Measurements from ENCODE around the gene TMEM150B. TPM values are rescaled to one million over a fixed set of nuclear protein-coding genes. Genes with fewer than 3 reads are reported as not detected.

Gene TMEM150B
- total and polyA plus RNA-seq, 2 of the 13 experiments (the other 11 are each of a cell fraction or from before 2014, with no cell fraction given), result 1.3 to 1.8 TPM

DNA sequence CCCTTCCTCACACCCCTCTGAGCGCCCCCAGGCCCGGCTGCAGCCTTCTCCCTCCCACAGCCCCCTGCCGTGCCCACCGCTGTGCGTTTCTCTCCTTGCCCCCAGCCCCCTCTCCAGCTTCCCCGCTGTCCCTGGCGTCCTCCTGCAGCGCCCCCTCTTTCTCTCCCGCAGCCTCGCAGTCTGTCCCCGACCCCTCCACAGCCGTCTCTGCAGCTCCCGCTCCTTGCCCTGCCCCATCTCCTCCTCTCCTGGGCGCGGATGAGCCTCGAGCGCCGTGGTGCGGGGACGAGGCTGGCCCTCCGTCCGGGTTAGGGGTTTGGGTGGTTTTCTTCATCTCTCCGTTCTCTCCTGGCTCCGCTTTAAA is 15.6 kb upstream of the TMEM150B start (continued):
- TF ChIP-seq, protein P1, sequence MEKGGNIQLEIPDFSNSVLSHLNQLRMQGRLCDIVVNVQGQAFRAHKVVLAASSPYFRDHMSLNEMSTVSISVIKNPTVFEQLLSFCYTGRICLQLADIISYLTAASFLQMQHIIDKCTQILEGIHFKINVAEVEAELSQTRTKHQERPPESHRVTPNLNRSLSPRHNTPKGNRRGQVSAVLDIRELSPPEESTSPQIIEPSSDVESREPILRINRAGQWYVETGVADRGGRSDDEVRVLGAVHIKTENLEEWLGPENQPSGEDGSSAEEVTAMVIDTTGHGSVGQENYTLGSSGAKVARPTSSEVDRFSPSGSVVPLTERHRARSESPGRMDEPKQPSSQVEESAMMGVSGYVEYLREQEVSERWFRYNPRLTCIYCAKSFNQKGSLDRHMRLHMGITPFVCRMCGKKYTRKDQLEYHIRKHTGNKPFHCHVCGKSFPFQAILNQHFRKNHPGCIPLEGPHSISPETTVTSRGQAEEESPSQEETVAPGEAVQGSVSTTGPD (CRISPR knock-in tag; IDR thresholded peaks at IDR 0.05), result no peak
- TF ChIP-seq UBTF (CRISPR knock-in tag; IDR thresholded peaks at IDR 0.05) (0 out of 2 replicates have a peak, but pooled peaks have one; percentile 15), ZNF34 (CRISPR knock-in tag; IDR thresholded peaks at IDR 0.05; ENCODE audit: borderline replicate concordance) (0 out of 2 replicates have a peak, but pooled peaks have one; percentile 40), SP4 (CRISPR knock-in tag; IDR thresholded peaks at IDR 0.05) (no peak), ZNF589 (CRISPR knock-in tag; conservative IDR thresholded peaks at IDR 0.05) (0 out of 2 replicates have a peak, but pooled peaks have one; percentile 33), HMGA1 (CRISPR knock-in tag; conservative IDR thresholded peaks at IDR 0.05) (no peak), ZSCAN9 (CRISPR knock-in tag; IDR thresholded peaks at IDR 0.05; ENCODE audit: borderline replicate concordance) (no peak), ATM (IDR thresholded peaks at IDR 0.05; ENCODE audit: borderline replicate concordance) (no peak), MIXL1 (CRISPR knock-in tag; IDR thresholded peaks at IDR 0.05) (no peak), CBX5 (CRISPR knock-in tag; IDR thresholded peaks at IDR 0.05; ENCODE audit: borderline replicate concordance) (no peak), CEBPB (IDR thresholded peaks at IDR 0.05; ENCODE audit: borderline replicate concordance, low read depth, low read length) (no peak), ZNF235 (CRISPR knock-in tag; IDR thresholded peaks at IDR 0.05; ENCODE audit: borderline replicate concordance) (no peak)
- TF ChIP-seq, protein P2, sequence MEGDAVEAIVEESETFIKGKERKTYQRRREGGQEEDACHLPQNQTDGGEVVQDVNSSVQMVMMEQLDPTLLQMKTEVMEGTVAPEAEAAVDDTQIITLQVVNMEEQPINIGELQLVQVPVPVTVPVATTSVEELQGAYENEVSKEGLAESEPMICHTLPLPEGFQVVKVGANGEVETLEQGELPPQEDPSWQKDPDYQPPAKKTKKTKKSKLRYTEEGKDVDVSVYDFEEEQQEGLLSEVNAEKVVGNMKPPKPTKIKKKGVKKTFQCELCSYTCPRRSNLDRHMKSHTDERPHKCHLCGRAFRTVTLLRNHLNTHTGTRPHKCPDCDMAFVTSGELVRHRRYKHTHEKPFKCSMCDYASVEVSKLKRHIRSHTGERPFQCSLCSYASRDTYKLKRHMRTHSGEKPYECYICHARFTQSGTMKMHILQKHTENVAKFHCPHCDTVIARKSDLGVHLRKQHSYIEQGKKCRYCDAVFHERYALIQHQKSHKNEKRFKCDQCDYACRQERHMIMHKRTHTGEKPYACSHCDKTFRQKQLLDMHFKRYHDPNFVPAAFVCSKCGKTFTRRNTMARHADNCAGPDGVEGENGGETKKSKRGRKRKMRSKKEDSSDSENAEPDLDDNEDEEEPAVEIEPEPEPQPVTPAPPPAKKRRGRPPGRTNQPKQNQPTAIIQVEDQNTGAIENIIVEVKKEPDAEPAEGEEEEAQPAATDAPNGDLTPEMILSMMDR (CRISPR knock-in tag; IDR thresholded peaks at IDR 0.05), result peak; percentile 59
- TF ChIP-seq, protein P3, sequence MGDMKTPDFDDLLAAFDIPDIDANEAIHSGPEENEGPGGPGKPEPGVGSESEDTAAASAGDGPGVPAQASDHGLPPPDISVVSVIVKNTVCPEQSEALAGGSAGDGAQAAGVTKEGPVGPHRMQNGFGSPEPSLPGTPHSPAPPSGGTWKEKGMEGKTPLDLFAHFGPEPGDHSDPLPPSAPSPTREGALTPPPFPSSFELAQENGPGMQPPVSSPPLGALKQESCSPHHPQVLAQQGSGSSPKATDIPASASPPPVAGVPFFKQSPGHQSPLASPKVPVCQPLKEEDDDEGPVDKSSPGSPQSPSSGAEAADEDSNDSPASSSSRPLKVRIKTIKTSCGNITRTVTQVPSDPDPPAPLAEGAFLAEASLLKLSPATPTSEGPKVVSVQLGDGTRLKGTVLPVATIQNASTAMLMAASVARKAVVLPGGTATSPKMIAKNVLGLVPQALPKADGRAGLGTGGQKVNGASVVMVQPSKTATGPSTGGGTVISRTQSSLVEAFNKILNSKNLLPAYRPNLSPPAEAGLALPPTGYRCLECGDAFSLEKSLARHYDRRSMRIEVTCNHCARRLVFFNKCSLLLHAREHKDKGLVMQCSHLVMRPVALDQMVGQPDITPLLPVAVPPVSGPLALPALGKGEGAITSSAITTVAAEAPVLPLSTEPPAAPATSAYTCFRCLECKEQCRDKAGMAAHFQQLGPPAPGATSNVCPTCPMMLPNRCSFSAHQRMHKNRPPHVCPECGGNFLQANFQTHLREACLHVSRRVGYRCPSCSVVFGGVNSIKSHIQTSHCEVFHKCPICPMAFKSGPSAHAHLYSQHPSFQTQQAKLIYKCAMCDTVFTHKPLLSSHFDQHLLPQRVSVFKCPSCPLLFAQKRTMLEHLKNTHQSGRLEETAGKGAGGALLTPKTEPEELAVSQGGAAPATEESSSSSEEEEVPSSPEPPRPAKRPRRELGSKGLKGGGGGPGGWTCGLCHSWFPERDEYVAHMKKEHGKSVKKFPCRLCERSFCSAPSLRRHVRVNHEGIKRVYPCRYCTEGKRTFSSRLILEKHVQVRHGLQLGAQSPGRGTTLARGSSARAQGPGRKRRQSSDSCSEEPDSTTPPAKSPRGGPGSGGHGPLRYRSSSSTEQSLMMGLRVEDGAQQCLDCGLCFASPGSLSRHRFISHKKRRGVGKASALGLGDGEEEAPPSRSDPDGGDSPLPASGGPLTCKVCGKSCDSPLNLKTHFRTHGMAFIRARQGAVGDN (CRISPR knock-in tag; IDR thresholded peaks at IDR 0.05), result peak; percentile 39
- TF ChIP-seq, protein P4, sequence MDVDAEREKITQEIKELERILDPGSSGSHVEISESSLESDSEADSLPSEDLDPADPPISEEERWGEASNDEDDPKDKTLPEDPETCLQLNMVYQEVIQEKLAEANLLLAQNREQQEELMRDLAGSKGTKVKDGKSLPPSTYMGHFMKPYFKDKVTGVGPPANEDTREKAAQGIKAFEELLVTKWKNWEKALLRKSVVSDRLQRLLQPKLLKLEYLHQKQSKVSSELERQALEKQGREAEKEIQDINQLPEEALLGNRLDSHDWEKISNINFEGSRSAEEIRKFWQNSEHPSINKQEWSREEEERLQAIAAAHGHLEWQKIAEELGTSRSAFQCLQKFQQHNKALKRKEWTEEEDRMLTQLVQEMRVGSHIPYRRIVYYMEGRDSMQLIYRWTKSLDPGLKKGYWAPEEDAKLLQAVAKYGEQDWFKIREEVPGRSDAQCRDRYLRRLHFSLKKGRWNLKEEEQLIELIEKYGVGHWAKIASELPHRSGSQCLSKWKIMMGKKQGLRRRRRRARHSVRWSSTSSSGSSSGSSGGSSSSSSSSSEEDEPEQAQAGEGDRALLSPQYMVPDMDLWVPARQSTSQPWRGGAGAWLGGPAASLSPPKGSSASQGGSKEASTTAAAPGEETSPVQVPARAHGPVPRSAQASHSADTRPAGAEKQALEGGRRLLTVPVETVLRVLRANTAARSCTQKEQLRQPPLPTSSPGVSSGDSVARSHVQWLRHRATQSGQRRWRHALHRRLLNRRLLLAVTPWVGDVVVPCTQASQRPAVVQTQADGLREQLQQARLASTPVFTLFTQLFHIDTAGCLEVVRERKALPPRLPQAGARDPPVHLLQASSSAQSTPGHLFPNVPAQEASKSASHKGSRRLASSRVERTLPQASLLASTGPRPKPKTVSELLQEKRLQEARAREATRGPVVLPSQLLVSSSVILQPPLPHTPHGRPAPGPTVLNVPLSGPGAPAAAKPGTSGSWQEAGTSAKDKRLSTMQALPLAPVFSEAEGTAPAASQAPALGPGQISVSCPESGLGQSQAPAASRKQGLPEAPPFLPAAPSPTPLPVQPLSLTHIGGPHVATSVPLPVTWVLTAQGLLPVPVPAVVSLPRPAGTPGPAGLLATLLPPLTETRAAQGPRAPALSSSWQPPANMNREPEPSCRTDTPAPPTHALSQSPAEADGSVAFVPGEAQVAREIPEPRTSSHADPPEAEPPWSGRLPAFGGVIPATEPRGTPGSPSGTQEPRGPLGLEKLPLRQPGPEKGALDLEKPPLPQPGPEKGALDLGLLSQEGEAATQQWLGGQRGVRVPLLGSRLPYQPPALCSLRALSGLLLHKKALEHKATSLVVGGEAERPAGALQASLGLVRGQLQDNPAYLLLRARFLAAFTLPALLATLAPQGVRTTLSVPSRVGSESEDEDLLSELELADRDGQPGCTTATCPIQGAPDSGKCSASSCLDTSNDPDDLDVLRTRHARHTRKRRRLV (CRISPR knock-in tag; IDR thresholded peaks at IDR 0.05), result no peak

Measured in HepG2 (cell line).